ENCODE measurements around the gene C16orf89. TPM values are rescaled to one million over a fixed set of nuclear protein-coding genes. Genes with fewer than 3 reads are reported as not detected.

Gene C16orf89
- total and polyA plus RNA-seq, 7 donors = 2.5 to 15.7 (median 6.6) TPM

GRCh38 chr16:5019775-5020174, 46.0 kb downstream of the C16orf89 start:
- no peak for DNase-seq
- no peak overlapping the region for H3K4me3 ChIP-seq

GRCh38 chr16:5018793-5019192, 47.0 kb downstream of the C16orf89 start:
- no peak for DNase-seq
- WGBS, 2 donors = 17 to 52% methylated on average over 9 of the region's 9 CpGs

More at GRCh38 chr16:5019775-5020174, 46.0 kb downstream of the C16orf89 start:
- no peak for TF ChIP-seq EP300 (IDR thresholded peaks at IDR 0.05)
- TF ChIP-seq POLR2AphosphoS5 (IDR thresholded peaks at IDR 0.05) = no peak
- no peak for TF ChIP-seq POLR2A (IDR thresholded peaks at IDR 0.05)
- TF ChIP-seq CTCF (IDR thresholded peaks at IDR 0.05) = no peak
- Histone ChIP-seq H3K36me3 (no peaks in the 10 kb centered on the region), H3K27ac (no peak overlapping the region), H3K27me3 (no peaks in the 10 kb centered on the region), H3K4me1 (peaks cover 0 to 5% (median 0%) of the 10 kb centered on the region in 4 donors), H3K9me3 (no peaks in the 10 kb centered on the region)
- 85 to 88% methylated on average over 6 of the region's 6 CpGs for WGBS, 2 donors
- intact Hi-C loops (cut with DNase I) = no loop called here

GRCh38 chr16:5017678-5017969, 48.1 kb downstream of the C16orf89 start:
- Histone ChIP-seq H3K9me3 (no peaks in the 10 kb centered on the region), H3K27ac (no peak overlapping the region), H3K4me3 (no peak overlapping the region), H3K27me3 (no peaks in the 10 kb centered on the region), H3K4me1 (peaks cover 0 to 5% (median 0%) of the 10 kb centered on the region in 4 donors), H3K36me3 (no peaks in the 10 kb centered on the region)
- intact Hi-C loops (cut with DNase I) = no loop called here
- no peak for DNase-seq
- TF ChIP-seq POLR2AphosphoS5 (IDR thresholded peaks at IDR 0.05) (no peak), POLR2A (IDR thresholded peaks at IDR 0.05) (no peak), EP300 (IDR thresholded peaks at IDR 0.05) (no peak), CTCF (IDR thresholded peaks at IDR 0.05) (no peak)
- 93% methylated on average over 5 of the region's 5 CpGs for WGBS, 2 donors

More at GRCh38 chr16:5018793-5019192, 47.0 kb downstream of the C16orf89 start:
- H3K9me3 ChIP-seq = no peaks in the 10 kb centered on the region
- H3K36me3 ChIP-seq = no peaks in the 10 kb centered on the region
- H3K4me3 ChIP-seq = no peak overlapping the region
- H3K4me1 ChIP-seq = peaks cover 0 to 5% (median 0%) of the 10 kb centered on the region in 4 donors
- no peak for TF ChIP-seq POLR2A (IDR thresholded peaks at IDR 0.05)
- no peak for TF ChIP-seq EP300 (IDR thresholded peaks at IDR 0.05)
- TF ChIP-seq CTCF (IDR thresholded peaks at IDR 0.05) = no peak
- TF ChIP-seq POLR2AphosphoS5 (IDR thresholded peaks at IDR 0.05) = no peak
- no peak overlapping the region for H3K27ac ChIP-seq
- intact Hi-C loops (cut with DNase I) = no loop called here
- H3K27me3 ChIP-seq = no peaks in the 10 kb centered on the region

GRCh38 chr16:5016967-5017677, 48.6 kb downstream of the C16orf89 start:
- no peak for DNase-seq
- no peak overlapping the region for H3K27ac ChIP-seq
- no peaks in the 10 kb centered on the region for H3K36me3 ChIP-seq
- no peak for TF ChIP-seq POLR2A (IDR thresholded peaks at IDR 0.05)
- TF ChIP-seq CTCF (IDR thresholded peaks at IDR 0.05) = no peak
- TF ChIP-seq EP300 (IDR thresholded peaks at IDR 0.05) = no peak
- no peak for TF ChIP-seq POLR2AphosphoS5 (IDR thresholded peaks at IDR 0.05)
- H3K27me3 ChIP-seq = no peaks in the 10 kb centered on the region
- H3K4me1 ChIP-seq = peaks cover 0 to 5% (median 0%) of the 10 kb centered on the region in 4 donors
- H3K9me3 ChIP-seq = no peaks in the 10 kb centered on the region
- 77 to 86% methylated on average over 6 of the region's 6 CpGs for WGBS, 2 donors
- intact Hi-C loops (cut with DNase I) = no loop called here
- no peak overlapping the region for H3K4me3 ChIP-seq

- no peaks in the 10 kb centered on the region for H3K9me3 ChIP-seq
- H3K4me1 ChIP-seq = peaks cover 0 to 5% (median 0%) of the 10 kb centered on the region in 4 donors
- no peaks in the 10 kb centered on the region for H3K36me3 ChIP-seq
- intact Hi-C loops (cut with DNase I) = no loop called here
- no peak for DNase-seq
- no peak overlapping the region for H3K27ac ChIP-seq
- 91 to 92% methylated on average over 4 of the region's 4 CpGs for WGBS, 2 donors
- no peak for TF ChIP-seq POLR2A (IDR thresholded peaks at IDR 0.05)
- TF ChIP-seq POLR2AphosphoS5 (IDR thresholded peaks at IDR 0.05) = no peak
- TF ChIP-seq CTCF (IDR thresholded peaks at IDR 0.05) = no peak
- TF ChIP-seq EP300 (IDR thresholded peaks at IDR 0.05) = no peak
- no peaks in the 10 kb centered on the region for H3K27me3 ChIP-seq
- H3K4me3 ChIP-seq = no peak overlapping the region
Measured at GRCh38 chr16:5015887-5016286, 49.9 kb downstream of the C16orf89 start.
